ENCODE results near the gene FBXL7. TPM values are rescaled to one million over a fixed set of nuclear protein-coding genes. Genes with fewer than 3 reads are reported as not detected.

FBXL7 gene
- total and polyA plus RNA-seq, 2 of the 8 experiments (the other 6 are each of a cell fraction or from before 2014, with no cell fraction given) = 17.7 to 17.8 TPM

DNA sequence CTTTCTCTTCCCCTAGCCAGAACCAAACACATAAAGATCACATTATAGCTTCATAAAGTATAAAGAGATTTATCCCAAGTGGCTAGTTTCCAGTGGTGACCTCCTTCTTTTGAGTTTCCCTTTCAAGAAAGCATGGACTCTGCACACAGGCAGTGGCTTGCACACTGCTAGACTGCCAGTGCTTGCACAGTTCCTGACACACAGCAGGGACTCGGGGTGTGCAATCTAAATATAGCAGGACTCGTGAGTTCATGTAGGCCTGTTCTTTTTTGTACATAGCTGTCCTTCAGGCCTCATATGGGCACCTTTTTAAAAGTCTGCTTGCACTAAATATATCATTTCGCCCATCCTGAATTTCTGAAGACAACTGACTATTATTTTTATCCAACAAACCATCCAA is 308.6 kb downstream of the FBXL7 start:
- H2BK120ac ChIP-seq (replicated peaks; ENCODE audit: low read depth, low read length) = no peak overlapping the region
- ChIA-PET POLR2A (ENCODE audit: partially characterized antibody) (no interaction called here), CTCF (ENCODE audit: partially characterized antibody) (interaction anchor here (0.8 to 1.4 kb wide), 5 partner anchors 16 to 335 kb away, joined by 3 to 6 read pairs (median 3); no protein-coding TSS in a partner anchor)
- H2BK20ac ChIP-seq (ENCODE audit: low read length) = no peak overlapping the region
- no peak overlapping the region for H4K91ac ChIP-seq (replicated peaks; ENCODE audit: insufficient read length, low read length)
- H4K8ac ChIP-seq (ENCODE audit: extremely low read depth, insufficient read depth, low read length) = no peak overlapping the region
- H4K5ac ChIP-seq (ENCODE audit: insufficient read length, low read depth, low read length) = no peak overlapping the region
- no peak overlapping the region for H2BK12ac ChIP-seq (ENCODE audit: low read depth, low read length)
- WGBS, 2 experiments (ENCODE audit: extremely low coverage in 1 of 2, insufficient coverage in 1 of 2, insufficient read length in 1 of 2, insufficient replicate concordance in 2 of 2, low coverage in 1 of 2, low lambda C conversion rate in 2 of 2, missing lambda C conversion rate in 1 of 2) = 97 to 100% methylated on average over 1 to 3 of the region's 3 CpGs
- H3K4ac ChIP-seq (replicated peaks; ENCODE audit: insufficient read length, low read depth, low read length) = no peak overlapping the region
- DNase-seq (ENCODE audit: low read depth in 1 of 2, low spot score in 2 of 2) (no peak), FAIRE-seq (no peak)
- H3K36me3 ChIP-seq (ENCODE audit: control insufficient read depth in 2 of 4, insufficient read depth in 4 of 4, low read length in 3 of 4) = peaks cover 0 to 7% (median 1%) of the 10 kb centered on the region in 4 experiments; a peak in 2 of 8 replicates
- H3K27me3 ChIP-seq (replicated peaks in 1 of 4; ENCODE audit: control insufficient read depth in 3 of 4, extremely low read depth in 1 of 4, insufficient read depth in 3 of 4, low read length in 3 of 4) = no peaks in the 10 kb centered on the region
- no peak overlapping the region for H3K56ac ChIP-seq (replicated peaks; ENCODE audit: insufficient read length, low read depth, low read length)
- no peak overlapping the region for H3K4me2 ChIP-seq (ENCODE audit: insufficient read depth in 1 of 2, low read depth in 2 of 2, low read length in 2 of 2)
- H3K4me1 ChIP-seq (replicated peaks in 1 of 4; ENCODE audit: control insufficient read depth in 3 of 4, insufficient read depth in 4 of 4, low read length in 3 of 4) = peaks cover 0 to 3% (median 0%) of the 10 kb centered on the region in 4 experiments; a peak in 1 of 7 replicates
- H3K9me3 ChIP-seq (ENCODE audit: insufficient read depth in 2 of 2, low read depth in 1 of 2, low read length in 1 of 2) = peaks cover 16% of the 10 kb centered on the region in 2 experiments
- H3K4me3 ChIP-seq (ENCODE audit: extremely low read depth in 1 of 4, insufficient read depth in 2 of 4, low read depth in 3 of 4, low read length in 4 of 4) = no peak overlapping the region
- H3K79me2 ChIP-seq (ENCODE audit: control insufficient read depth in 1 of 2, insufficient read depth in 2 of 2, low read length in 2 of 2) = no peaks in the 10 kb centered on the region
- no peaks in the 10 kb centered on the region for H3K79me1 ChIP-seq (ENCODE audit: low read depth, low read length)
- H2BK15ac ChIP-seq (ENCODE audit: low read length) = no peak overlapping the region
- no peak overlapping the region for H3K27ac ChIP-seq (ENCODE audit: low read depth, low read length)
- no peak overlapping the region for H2BK5ac ChIP-seq (ENCODE audit: low read depth, low read length)
- no peak overlapping the region for H3K23ac ChIP-seq (ENCODE audit: insufficient read length)
- H3K18ac ChIP-seq (ENCODE audit: extremely low read depth, low read length) = no peak overlapping the region
- no peak overlapping the region for H3K9ac ChIP-seq (replicated peaks in 1 of 4; ENCODE audit: extremely low read depth in 1 of 4, low read depth in 3 of 4, low read length in 3 of 4)
- no peaks in the 10 kb centered on the region for H3K23me2 ChIP-seq (ENCODE audit: low read depth, low read length)
- H4K20me1 ChIP-seq (replicated peaks in 1 of 2; ENCODE audit: control insufficient read depth in 1 of 2, insufficient read depth in 2 of 2, low read length in 2 of 2) = no peaks in the 10 kb centered on the region
- no peak overlapping the region for H3K14ac ChIP-seq (ENCODE audit: insufficient read length)
- H2AK5ac ChIP-seq (ENCODE audit: low read depth, low read length) = no peak overlapping the region
- no peak overlapping the region for H2AFZ ChIP-seq (ENCODE audit: low read length)
- TF ChIP-seq JUN (IDR thresholded peaks at IDR 0.05; ENCODE audit: low read depth, low read length) = no peak
- TF ChIP-seq, protein P1, sequence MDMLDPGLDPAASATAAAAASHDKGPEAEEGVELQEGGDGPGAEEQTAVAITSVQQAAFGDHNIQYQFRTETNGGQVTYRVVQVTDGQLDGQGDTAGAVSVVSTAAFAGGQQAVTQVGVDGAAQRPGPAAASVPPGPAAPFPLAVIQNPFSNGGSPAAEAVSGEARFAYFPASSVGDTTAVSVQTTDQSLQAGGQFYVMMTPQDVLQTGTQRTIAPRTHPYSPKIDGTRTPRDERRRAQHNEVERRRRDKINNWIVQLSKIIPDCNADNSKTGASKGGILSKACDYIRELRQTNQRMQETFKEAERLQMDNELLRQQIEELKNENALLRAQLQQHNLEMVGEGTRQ (IDR thresholded peaks at IDR 0.05; ENCODE audit: low read length) = no peak
- TF ChIP-seq RXRA (IDR thresholded peaks at IDR 0.05; ENCODE audit: insufficient read depth, low read depth, low read length) = no peak
- no peak for TF ChIP-seq GTF2F1 (IDR thresholded peaks at IDR 0.05; ENCODE audit: borderline replicate concordance, low read depth, low read length)
- TF ChIP-seq, protein P2, sequence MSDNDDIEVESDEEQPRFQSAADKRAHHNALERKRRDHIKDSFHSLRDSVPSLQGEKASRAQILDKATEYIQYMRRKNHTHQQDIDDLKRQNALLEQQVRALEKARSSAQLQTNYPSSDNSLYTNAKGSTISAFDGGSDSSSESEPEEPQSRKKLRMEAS (IDR thresholded peaks at IDR 0.05) = no peak
- TF ChIP-seq HDAC2 (IDR thresholded peaks at IDR 0.05; ENCODE audit: borderline replicate concordance in 1 of 2, low read depth in 2 of 2, low read length in 2 of 2) = no peak
- no peak for TF ChIP-seq NANOG (IDR thresholded peaks at IDR 0.05; ENCODE audit: insufficient read depth, low read depth, low read length, poor library complexity, severe bottlenecking)
- no peak for TF ChIP-seq SP2 (IDR thresholded peaks at IDR 0.05; ENCODE audit: low read length)
- TF ChIP-seq KDM1A (IDR thresholded peaks at IDR 0.05; ENCODE audit: borderline replicate concordance, low read length) = no peak
- TF ChIP-seq FOSL1 (IDR thresholded peaks at IDR 0.05; ENCODE audit: insufficient read depth, low read depth, low read length) = no peak
- TF ChIP-seq EZH2 (IDR thresholded peaks at IDR 0.05; ENCODE audit: low read depth, low read length, severe bottlenecking) = no peak
- no peak for TF ChIP-seq TAF1 (IDR thresholded peaks at IDR 0.05; ENCODE audit: low read depth, low read length)

Data from H1 (cell line).